T-helper 1 cell (primary cell): ENCODE results near the gene LRRC36.
A peak's percentile ranks its signal among the peaks of the same experiment; 100 is the strongest.
"Not testable (repeated sequence)": the region's sequence is repeated elsewhere in the genome, so short reads cannot be mapped to it uniquely, and the experiment has no call there.

ENCODE experiments used
- DNase-seq, 5 donors: peaks; one replicate each; pipeline ENCODE4 v3.0.0-alpha.2; 2012 to 2020

LRRC36 gene

GRCh38 chr16:67404740-67405226, 78.2 kb downstream of the LRRC36 start:
- no peak for DNase-seq

GRCh38 chr16:67405336-67405735, 78.7 kb downstream of the LRRC36 start:
- DNase-seq: no peak

- no peak for DNase-seq
Observed at GRCh38 chr16:67406111-67406971, 79.7 kb downstream of the LRRC36 start.

GRCh38 chr16:67407176-67407787, 80.7 kb downstream of the LRRC36 start:
- no peak for DNase-seq

GRCh38 chr16:67407788-67408452, 81.3 kb downstream of the LRRC36 start:
- DNase-seq: no peak

- DNase-seq: no peak
Observed at GRCh38 chr16:67409631-67410030, 83.0 kb downstream of the LRRC36 start.

GRCh38 chr16:67411339-67411738, 84.7 kb downstream of the LRRC36 start:
- no peak for DNase-seq

GRCh38 chr16:67412294-67412693, 85.7 kb downstream of the LRRC36 start:
- no peak for DNase-seq

- no peak for DNase-seq
Observed at GRCh38 chr16:67413978-67414911, 87.6 kb downstream of the LRRC36 start.

GRCh38 chr16:67415421-67415820, 88.8 kb downstream of the LRRC36 start:
- not testable (repeated sequence) for DNase-seq

GRCh38 chr16:67415872-67416793, 89.5 kb downstream of the LRRC36 start, which contains the start of gene ZDHHC1:
Gene ZDHHC1 (minus strand): TSS chr16:67416477. CDS start chr16:67407775, 8,702 bp downstream.
- DNase-seq: peak in 2 of 5 donors; percentile 32 to 43

GRCh38 chr16:67417333-67418061, 90.9 kb downstream of the LRRC36 start:
- DNase-seq: no peak

- DNase-seq: no peak
Observed at GRCh38 chr16:67419502-67419901, 92.9 kb downstream of the LRRC36 start.

GRCh38 chr16:67419931-67420330, 93.3 kb downstream of the LRRC36 start:
- DNase-seq: no peak

- DNase-seq: no peak
Observed at GRCh38 chr16:67421030-67421429, 94.4 kb downstream of the LRRC36 start.

GRCh38 chr16:67423015-67423414, 96.4 kb downstream of the LRRC36 start:
- DNase-seq: no peak

- DNase-seq: no peak
Observed at GRCh38 chr16:67423611-67424260, 97.1 kb downstream of the LRRC36 start.

GRCh38 chr16:67424261-67424615, 97.6 kb downstream of the LRRC36 start:
- no peak for DNase-seq

GRCh38 chr16:67425061-67425460, 98.4 kb downstream of the LRRC36 start:
- DNase-seq: no peak

- DNase-seq: no peak
Observed at GRCh38 chr16:67425580-67425979, 99.0 kb downstream of the LRRC36 start.
